Stimulated activated CD4-positive, alpha-beta T cell treated with anti-CD3 and anti-CD28 coated beads, Interleukin-2, amount 100 ng/mL, for 4 hours (primary cell): ENCODE measurements around the gene PLEKHA6.

ENCODE experiments used
- DNase-seq: peaks from one replicate; pipeline ENCODE4 v3.0.0-alpha.2; 2020; ENCODE audit warnings: low read depth

The PLEKHA6 gene

DNA sequence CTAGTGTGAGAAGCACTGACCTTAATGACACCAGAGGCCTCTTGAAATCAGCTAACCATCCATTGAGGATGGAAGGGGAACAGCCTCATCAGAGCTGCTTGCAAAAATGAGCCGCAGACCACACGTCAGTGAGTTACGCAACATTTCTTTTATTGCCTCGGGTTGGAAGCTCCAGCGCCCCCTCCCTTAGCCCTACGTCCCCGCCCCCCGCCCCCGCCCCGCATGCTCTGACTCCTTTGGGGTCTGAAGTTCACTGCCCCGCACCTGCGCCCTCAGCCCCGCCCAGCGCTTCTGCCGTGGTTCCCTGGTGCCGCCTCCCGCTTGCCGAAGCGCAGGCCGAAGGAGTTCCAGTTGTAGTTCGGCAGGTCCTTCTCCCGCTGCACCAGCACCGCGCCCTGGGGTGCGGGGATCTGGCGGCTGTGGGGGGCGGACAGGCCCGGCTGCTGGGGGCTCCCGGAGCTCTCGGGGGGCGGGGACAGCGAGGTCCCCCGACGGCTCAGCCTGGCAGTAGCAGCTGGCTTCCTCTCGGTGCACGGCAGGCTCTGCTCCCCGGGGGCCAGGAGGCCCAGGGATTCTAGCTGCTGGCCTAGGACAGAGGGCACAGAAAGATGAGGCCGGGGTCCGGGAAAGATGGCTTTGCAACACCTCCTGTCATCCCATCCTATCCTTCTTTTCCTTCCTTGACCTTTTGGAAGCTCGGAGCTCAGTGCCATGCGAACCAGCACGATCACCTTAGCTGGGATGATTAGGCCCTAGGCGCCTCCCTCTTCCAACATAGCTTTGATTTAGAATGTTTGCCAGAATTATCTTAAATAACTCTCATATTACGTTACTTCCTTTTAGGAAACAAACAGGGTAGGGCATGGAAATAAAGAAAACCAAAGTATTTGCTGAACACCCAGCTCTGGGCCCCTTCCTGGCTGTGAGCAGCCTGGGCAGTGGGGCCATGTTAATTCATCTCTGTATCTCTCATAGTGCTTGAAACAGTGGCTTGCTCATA lies 169.2 kb downstream of the PLEKHA6 start:
- DNase-seq = no peak

DNA sequence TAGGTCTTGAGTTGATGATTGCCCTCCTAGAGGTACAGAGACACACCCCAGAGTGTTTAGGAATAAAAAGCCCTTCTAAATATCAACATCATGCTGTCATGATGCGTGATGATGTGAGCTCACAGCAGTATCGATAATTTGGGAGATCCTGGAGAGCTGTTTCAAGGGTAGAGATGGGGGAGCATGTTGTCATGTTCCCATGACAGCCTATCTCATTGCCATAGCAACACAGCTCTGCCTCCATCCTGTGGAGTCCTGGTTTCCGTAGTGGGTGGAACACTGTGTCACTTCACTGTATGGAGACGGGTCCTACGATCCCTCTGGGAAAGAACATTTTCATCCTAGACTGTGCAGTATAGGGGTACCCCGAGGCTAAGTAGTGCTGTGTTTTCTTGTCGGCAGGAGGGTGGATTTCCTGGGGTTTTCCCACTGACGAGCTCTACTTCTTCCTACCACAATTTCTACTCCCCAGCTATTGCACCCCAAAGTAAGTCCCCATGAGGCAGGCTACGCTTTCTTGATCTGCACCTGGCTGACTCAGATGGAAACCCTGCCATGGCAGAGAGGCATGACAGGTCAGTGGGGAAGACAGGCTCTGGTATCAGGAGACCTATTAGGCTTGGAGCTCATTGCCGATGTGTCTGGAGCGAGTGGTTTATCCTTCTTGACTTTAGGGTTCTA lies 170.6 kb downstream of the PLEKHA6 start:
- no peak for DNase-seq

DNA sequence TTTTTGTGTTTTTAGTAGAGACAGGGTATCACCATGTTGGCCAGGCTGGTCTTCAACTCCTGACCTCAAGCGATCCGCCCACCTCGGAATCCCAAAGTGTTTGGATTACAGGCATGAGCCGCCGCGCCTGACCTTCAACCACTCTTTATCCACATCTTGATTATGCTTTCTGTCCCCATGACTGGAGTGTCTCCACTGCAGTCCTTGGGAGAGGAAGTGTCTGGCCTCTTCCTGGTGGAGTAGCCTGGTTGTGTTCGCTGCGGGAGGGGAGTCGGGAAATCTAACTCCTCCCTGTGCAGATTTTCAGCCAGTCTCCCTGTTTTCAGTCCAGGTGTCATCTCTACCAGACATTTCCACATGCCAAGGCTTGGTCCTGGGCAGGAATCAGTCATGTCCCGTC lies 173.1 kb downstream of the PLEKHA6 start:
- DNase-seq = no peak

DNA sequence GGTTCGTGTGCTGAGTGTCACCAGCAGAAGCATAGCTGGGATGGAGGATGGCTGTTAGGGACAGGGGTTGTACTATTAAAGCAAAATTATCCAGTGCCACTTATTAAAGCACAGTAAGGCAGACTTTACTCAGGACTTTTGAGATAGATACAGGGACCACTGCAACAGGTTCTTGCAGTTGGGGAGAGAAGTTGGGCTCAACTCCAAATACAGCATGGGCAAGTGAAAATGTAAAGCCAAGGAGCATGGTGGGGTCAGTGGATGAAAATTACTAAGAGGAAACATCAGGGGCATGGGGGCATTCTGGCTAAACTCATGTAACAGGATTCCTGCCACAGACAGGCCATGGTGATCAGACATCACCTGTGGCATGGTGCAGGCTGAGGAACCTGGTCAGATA lies 178.6 kb downstream of the PLEKHA6 start:
- DNase-seq = no peak

DNA sequence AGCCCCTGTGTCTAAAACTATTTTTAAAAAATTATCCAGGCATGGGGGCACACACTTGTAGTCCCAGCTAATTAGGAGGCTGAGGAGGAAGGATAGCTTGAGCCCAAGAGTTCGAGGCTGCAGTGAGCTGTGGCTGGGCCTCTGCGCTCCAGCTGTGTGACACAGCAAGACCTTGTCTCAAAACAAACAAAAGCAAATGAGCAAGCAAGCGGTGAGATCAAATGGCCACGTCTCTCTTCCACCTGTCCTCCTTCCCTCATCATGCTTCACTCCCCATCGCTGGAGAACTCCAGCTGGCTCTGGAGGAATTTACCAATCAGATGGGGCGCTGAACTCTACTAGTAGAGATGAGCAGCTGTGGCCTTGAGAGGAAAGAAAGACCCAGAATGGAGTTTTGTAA lies 179.6 kb downstream of the PLEKHA6 start:
- no peak for DNase-seq

DNA sequence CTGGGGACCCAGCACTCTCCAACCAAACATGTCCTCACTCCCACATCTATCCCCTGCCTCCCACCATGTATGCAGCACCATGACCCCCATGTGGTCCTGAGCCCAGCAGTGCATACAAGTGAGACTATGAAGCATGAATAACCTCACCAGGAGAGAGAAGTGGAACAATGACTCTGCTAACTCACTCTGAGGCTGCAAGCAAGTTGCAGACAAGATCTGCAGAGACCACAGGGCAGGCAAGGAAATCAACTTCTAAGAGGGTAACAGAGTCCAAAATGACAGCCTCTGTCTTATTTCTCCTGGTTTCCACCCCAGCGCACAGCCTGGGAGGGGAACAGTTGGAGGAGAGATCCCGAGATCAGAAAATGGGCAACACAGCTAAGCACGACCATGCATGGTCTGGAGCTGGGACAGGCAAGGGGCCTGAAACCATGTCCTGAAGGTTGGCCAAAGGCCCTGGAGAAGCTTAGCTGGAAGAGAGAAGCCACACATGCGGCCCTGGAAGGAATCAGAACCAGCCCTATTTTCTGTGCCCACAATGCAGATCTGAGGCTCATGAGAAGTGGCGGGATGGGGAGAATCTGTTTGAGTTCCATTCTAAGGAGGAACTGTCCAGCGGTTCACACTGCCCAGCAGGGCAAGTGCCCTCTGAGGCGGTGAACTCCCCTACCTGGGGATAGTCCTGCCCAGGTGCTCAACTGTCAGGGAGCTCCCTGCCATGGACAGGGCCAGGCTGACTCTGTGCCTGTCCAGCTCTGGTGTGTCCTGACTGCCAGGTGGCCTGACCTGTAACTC lies 181.0 kb downstream of the PLEKHA6 start:
- DNase-seq = no peak

DNA sequence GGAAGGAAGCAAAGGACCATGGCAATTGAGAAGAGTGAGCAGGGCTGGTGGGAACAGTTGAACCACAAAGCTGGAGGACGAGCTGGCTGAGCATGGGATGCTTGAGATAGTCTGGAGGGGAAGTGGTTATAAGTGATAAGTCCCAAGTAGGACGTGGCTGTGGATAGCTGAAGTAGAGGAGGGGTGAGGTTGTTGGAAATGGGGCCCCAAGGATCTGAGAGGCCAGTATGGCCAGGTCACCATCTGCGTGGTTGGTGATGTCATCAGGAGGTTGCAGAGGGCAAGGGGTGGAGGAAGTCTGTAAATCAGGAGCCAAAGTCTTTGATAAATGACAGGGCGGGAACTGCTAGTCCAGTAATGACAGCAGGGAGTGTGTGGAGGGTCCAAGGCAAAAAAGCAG lies 182.6 kb downstream of the PLEKHA6 start:
- no peak for DNase-seq

DNA sequence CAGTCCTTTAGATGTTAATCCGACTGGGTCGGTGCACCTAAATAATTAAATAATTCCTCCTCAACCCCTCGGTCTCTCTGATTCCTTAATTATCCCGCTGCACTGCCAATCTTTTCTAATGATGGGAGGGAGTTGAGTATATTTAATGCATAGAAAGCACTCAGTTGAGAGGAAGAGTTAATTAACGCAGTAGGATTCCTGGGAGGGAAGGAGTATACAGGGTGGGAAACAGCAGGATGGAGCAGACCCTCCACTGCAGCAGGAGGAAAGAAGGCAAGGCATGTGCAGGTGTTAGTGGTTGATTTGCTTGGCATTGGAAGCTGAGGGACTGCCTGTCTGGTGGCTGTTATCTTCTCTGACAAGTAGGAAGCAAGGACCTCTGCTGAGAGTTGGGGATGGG lies 183.7 kb downstream of the PLEKHA6 start:
- DNase-seq = no peak

DNA sequence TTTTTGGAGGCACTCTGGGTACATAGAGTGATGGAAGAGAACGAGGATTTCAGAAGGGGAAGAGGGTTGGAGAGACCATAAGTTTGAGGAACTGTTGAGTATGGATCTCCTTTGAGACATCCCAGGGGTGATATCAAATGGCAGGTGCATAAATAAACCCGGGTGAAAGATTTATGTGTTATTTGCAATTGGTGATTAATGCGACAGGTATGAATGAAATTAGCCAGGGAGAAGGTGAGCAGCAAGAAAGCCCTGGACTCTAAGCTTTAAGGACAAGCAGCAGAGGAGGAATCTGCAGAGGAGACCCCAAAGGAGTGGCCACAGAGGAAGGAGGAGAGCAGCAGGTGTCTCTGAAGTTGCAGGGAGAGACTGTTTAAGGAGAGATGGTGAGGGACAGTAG lies 184.8 kb downstream of the PLEKHA6 start:
- no peak for DNase-seq

DNA sequence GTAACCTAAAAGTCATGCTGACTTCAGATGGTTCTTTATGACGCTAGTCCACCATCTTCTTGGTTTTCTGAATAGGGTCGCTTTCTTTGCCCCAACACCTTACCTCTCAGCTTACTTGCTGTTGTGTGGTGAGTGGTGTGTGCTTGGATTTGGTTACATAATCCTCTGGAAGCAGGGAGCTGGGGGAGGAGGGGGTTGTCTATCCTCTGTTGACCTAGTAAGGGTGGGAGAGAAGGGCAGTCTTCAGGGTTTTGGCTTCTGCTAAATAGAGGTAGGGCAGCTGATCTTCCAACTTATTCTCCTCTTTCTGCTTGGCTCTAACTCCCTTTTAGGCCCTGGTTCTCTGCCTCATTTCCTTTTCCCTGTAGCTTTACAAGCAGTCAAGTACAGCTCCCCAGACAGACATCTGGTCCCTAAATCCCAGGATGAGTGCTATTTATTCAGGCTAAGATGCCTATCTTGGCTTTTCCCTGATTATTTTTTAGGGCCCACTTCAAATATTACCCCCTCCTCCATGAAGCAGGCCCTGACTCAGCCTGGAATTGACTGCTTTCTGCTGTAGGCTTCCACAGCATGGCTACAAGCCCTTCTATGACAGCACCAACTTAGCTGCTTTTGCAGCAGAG lies 187.2 kb downstream of the PLEKHA6 start:
- no peak for DNase-seq

DNA sequence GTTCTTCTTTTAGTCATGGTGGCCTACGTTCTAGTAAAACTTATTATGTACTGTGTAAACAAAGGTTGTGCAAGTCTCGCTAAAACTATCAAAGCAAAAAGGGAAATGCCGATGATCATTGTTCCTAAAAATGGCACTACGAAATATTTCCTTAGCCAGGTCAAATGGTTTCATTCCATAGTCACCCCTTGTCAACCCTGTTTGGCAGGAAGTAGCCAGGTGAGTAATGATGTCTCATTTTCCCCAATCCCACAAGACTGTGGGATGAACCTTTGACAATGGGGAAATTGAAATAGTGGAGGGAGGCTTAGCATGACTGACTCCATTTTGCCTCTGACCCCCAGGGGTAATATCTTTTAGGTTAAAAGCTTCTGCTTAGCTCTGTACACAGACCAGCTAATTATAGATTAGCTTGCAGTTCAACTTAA lies 188.0 kb downstream of the PLEKHA6 start:
- DNase-seq = no peak

DNA sequence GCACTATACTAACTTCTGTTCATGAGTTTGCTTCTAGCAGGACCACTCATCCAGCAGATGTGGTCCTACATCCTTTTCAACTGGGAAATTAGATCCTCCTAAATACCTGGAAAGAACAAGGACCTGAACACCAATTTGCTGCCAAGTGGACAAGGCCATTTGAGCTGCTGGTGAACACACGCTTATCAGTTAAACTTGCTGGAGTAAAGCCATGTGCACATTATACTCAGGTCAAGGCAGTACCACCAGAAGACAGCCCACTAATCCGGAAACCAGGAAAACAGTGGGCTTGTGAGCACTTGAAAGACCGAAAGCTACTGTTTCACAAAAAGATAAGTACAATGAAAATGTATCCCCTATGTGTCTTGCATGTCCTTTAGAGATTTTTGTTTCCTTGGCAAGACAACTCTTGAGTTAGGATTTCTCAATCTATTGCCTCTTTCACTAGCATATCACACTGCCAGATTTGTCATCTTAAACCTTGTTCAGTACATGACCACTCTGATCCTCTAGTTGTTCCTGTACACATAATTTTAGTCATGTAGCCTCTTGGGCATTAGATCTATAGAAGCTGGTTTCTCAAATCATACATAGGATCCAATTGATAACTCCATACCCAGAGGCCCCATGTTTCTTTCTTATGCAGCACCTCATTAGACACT lies 189.1 kb downstream of the PLEKHA6 start:
- no peak for DNase-seq

DNA sequence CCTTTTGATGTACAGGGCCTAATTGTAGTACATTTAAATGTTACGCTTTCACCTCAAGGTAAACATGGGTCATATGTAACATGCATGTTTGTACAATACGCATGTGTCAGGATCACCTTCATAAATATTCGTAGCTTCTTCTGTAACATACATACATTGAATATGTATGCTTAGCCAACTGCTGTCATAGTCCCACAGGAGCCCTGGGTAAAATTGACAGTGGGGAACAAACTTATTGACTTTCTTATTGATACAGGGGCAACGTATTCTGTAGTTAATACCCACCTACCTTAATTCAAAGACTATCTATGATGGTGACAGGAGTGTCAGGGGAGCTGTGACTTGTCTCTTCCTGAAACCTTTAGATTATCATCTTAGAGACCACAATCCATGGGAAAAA lies 189.9 kb downstream of the PLEKHA6 start:
- no peak for DNase-seq
